PC-3 (cell line): ENCODE results near the gene TMOD2.

Experiments used
- CTCF ChIP-seq: fragments of 300-600 bp; sonication (generic); conservative IDR thresholded peaks from 2 replicates; pipeline ENCODE4 v1.5.1; 2017; ENCODE audit warnings: antibody characterized with exemption, low read depth, mild to moderate bottlenecking, low read length
- EZH2 ChIP-seq: fragments of 300-600 bp; sonication (generic); IDR thresholded peaks from one replicate; pipeline ENCODE4 v1.6.1; 2017; ENCODE audit warnings: antibody characterized with exemption, mild to moderate bottlenecking, low read length; ENCODE audit not compliant: unreplicated experiment

- TF ChIP-seq CTCF (no peak), EZH2 (no peak)
Measured at GRCh38 chr15:51853998-51854397, 102.6 kb downstream of the TMOD2 start.
